HG02938 (cell line): ENCODE measurements around the gene CDIP1.
A peak's percentile ranks its signal among the peaks of the same experiment; 100 is the strongest.

Experiments
- ATAC-seq: cut with Tn5 transposase; IDR thresholded peaks from one replicate; pipeline ENCODE4 v1.9.1; 2021; ENCODE audit warnings: mild to moderate bottlenecking, moderate library complexity; ENCODE audit not compliant: unreplicated experiment

CDIP1 gene

DNA sequence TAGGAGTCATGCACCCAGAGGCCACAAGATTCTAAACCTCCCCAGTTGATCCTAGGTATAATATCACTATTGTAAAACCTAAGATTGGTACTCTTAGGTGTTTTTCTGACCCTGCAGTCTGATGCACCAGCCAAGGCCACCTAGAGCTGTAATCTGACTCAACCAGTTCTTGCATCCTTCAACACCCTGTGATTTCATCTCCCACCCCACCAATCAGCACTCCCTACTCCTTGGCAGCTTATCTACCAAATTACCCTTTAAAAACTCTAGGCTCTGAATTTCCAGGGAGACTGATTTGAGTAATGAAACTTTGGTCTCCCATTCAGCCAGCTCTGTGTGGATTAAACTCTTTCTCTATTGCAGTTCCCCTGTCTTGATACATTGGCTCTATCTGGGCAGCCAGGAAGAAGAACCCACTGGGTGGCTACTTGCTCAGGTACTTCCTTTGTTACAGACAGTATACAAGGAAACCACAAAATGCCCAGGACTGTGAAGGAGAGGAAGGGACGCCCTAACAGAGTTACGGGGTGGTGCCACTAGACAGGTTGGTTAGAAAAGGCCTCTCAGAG, 1.2 kb upstream of the CDIP1 start:
- no peak for ATAC-seq

DNA sequence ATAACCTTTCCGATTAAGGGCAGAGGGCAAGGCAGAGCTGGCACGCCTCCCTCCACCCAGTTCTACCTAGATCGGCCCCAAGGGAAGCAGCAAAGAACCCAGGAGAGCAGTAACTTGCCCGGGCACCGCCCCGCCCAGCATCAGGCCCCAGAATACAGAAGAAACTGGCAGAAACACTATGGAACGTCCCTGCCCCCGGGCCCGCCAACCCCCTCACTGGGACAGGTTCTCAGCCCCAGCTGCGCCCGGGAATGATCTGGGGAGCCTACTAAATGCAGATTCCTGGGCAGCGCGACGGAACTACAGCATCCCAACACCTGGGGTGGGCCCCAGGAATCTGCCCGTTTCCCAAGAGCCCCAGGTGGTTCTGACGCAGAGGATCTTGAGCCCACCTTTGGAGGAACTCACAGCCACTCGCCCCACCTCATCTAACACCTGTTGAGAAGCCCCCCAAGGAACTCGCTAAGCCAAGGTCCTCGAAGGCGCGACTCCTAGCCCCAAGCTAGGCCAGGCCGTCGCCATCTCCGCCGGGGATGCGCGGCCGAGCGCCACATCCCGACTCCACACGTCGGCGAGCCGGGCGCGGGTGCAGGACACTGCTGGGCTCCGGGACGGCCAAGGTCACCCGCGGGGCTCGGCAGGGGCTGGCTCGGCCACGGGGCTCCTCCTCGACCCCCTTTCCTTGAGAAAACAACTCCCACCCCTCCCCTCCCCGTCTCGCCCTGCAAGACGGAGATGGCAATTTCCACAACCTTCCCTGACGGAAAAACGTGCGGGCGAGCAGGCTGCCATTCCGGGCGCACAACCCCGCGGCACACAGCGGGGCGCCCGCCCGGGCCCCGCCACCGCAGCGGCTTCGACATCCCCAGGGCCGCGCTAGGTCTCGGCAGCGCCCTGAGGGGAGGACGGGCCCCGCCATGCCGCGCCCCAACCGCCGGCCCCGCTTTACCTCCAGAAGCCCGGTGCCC, 913 bp downstream of the CDIP1 start:
- ATAC-seq: peak; percentile 10

DNA sequence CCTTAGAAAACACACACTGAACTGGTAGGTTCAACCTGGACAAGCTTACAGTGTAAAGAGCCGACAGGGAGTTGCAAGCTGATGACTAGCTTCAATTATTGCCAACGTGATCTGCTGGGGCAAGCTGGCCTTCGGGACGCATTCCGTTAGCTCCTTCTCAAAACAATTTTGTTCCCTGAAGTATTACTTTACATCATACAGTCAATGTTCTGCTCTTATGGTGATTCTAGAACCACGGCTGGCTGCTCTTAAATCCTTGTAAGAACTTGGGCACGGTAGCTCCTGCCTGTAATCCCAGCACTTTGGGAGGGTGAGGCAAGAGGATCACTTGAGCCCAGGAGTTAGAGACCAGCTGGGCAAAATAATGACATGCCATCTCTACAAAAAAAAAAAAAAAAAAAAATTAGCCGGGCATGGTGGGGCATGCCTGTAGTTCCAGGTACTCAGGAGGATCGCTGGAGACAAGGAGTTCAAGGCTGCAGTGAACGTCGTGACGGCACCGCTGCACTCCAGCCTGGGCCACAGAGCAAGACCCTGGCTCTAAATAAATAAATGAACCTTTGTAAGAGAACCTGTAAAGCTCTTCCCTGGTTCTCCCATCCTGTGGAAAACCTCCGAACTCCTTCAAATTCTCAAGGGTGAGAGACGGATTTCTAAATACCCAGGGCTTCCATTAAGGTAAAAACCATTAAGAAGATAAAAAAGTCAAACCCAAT, 2.0 kb downstream of the CDIP1 start:
- ATAC-seq: no peak

- ATAC-seq: no peak
These were observed 2.9 kb downstream of the CDIP1 start for GRCh38 chr16:4535627-4536108.

DNA sequence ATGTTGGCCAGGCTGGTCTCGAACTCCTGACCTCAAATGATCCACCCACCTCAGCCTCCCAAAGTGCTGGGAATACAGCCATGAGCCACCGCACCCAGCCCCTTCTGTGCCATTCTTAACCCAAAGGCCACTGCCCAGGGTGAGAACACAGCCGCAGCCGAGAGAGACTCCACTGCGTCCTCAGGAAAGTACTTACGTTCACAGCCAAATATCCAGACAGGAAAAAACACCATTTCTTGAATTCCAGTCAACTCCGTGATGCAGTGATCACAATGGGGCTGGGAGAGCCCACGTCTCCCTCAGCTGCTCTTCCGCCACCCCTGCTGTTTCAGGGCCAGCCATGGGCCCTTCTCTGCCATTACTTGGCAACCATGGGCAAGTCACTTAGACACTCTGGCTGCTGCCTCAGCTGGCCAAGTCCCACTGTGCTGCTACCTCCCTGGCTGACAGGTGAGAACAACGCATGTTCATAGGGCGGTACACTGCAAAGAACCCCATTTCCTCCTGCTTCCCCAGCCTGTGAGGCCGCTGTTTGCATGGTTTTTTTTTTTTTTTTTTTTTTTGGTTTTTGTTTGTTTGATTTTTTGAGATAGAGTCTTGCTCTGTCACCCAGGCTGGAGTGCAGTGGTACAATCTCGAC, 4.3 kb downstream of the CDIP1 start:
- ATAC-seq: no peak

- no peak for ATAC-seq
These were observed 5.1 kb downstream of the CDIP1 start for GRCh38 chr16:4533490-4533889.

DNA sequence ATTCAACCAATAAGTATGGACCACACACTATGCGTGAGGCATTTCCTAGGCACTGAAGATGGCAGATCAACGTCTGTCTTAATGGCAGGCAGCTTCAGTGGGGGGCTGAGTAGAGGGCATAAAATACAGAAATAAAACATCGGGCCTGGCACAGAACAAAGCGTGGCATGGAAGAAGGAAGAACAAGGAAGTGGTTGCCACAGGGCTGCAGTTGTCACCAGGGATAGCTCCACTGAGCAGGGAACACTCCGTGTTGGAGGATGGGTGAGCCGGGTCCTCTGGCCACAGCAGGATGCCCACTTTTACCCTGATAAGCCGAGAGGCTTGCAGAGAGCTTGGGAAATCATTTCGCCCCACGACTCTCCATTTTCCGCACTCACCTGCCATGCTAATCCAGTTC, 6.3 kb downstream of the CDIP1 start:
- no peak for ATAC-seq

DNA sequence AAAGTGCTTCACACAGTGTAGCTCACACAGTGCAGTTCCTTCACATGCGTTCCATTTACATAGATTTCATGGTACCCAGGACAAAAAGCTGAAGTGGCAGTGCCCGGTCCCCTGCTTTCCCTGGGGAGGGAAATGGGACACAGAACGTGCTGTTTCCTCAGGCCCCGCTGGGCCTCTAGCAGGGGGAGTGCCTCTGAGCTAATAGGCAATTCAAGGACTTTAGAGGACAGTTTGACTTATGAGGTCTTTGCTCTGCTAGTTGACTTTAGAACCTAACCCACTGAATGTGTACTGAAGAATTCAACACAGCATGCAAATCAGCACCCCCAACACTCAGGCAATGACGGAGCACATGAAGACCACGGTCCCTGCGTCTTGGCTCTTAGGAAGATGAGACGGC, 6.8 kb downstream of the CDIP1 start:
- ATAC-seq: no peak

DNA sequence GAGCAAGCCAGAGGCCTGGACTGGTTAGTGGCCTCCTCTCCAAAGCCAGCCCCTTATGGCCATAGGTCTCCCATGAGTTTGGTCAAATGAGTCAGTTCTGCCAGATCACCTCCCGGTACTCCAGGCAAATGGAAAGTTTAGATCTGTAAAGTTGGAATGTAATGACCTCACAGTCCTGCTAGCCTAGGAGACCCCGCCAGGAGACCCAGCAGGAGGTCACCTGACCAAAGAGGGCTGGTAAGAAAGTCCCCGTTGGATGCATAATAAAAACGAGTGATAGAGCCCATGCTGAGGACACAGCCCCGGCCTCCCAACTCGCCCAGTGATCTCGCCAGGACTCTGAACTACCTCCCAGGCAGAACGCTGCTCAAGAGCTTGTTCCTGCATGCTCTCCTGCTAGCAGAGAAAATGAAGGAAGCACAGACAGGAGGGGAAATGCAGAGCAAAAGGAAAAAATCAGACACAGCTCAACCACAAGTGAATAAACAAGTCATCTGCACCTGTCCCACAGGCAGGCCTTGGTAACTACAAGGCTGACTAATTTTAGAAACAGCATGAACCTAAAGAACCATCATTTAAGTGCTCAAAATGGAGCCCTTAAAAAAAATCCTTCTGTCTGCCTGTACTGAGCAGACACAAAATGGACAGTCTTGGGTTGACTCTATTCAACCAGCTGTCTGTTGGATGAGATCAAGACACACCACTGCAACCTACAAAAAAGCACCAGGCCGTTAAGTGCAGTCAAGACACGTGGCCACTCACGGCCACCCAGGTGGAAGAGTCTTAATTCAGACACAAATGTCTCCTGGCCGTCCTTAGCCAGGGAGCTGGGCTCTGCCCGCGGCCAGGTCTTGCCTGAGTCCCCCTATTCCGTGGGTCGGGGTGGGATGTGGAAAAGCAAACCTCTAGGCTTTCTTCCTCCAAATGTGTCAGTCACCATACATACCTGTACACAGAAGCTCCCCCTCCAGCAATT, 9.2 kb downstream of the CDIP1 start:
- ATAC-seq: no peak

DNA sequence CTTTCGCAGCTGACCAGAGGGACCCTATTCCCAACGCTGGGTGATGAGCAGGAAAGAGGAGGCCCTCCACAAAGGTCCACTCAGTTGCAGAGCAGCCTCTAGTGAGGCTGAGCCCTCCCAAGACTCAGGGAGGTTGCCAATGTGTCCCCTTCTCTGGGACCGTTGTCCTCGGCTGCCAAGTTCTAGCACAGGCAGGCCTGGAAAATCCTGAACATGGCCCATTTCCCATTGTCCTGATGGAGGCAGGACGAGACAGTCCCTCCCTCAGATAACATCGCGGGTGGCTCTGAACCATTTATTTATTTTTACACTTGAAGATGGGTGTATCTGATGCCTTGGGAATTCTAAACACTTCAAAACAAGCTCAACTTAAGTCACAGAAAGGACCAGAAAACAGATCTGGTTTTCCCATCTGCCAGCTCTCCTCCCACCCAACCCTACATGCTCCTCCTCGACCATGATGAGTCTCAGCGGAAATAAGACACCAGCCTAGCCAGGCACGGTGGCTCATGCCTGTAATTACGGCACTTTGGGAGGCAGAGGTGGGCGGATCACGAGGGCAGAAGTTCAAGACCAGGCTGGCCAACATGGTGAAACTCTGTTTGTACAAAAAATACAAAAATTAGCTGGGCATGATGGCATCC, 12.8 kb downstream of the CDIP1 start:
- no peak for ATAC-seq

DNA sequence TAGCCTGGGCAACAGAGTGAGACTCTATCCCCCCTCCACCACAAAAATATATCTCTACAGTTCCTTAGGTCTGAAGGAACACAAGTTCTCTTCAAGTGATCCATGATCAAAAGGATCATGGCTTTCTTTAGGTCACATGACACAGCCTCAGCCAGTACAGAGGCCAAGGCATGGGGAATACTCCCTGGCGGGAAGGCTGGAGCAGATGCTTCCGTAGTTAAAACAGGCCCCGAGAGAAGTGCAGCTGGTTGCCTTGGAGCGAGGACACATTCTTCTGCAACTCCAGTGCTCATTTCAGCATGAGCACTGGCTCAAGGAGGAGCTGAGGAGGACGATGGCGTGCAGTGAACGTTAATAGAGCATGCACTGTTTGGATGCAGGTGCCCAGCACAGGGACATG, 13.5 kb downstream of the CDIP1 start:
- no peak for ATAC-seq

- no peak for ATAC-seq
These were observed 14.0 kb downstream of the CDIP1 start for GRCh38 chr16:4524571-4524970.

DNA sequence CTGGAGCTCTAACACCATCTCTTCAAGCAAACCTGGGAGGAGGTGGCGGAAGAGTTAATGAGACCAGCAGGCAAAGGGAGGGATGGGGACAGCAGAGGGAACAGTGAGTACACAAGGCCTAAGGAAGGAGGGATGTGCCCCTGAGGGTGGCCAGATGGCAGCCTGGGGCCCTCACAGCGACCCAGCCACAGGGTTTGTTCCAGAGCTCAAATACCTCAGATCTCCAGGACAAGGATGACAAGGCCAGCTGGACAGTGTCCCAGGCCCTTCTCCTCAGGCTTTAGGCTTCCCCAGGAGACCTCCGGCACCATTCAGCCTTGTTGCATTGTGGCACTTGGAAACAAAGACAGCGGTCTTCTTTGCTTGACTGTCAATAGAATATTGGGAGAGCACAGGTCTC, 14.9 kb downstream of the CDIP1 start:
- no peak for ATAC-seq

GRCh38 chr16:4522051-4522581, 16.5 kb downstream of the CDIP1 start:
- ATAC-seq: no peak

DNA sequence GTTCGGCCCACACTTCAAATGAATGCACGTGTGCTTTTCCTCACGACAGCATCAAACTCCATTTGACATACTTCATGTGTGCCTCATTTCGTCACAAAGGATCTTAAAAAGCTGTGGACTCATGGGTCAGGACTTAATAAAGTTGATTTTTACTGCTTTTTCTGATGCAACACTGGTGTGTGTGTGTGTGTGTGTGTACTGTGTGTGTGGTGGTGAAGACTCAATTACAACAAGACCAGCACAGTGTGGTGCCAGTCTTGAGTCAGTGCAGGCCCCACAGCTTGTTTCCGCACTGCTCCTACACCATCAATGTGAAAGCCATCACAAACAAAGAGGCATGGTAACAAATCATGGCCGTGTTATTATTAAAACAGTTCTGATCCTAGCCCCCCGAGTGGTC, 17.7 kb downstream of the CDIP1 start:
- no peak for ATAC-seq

DNA sequence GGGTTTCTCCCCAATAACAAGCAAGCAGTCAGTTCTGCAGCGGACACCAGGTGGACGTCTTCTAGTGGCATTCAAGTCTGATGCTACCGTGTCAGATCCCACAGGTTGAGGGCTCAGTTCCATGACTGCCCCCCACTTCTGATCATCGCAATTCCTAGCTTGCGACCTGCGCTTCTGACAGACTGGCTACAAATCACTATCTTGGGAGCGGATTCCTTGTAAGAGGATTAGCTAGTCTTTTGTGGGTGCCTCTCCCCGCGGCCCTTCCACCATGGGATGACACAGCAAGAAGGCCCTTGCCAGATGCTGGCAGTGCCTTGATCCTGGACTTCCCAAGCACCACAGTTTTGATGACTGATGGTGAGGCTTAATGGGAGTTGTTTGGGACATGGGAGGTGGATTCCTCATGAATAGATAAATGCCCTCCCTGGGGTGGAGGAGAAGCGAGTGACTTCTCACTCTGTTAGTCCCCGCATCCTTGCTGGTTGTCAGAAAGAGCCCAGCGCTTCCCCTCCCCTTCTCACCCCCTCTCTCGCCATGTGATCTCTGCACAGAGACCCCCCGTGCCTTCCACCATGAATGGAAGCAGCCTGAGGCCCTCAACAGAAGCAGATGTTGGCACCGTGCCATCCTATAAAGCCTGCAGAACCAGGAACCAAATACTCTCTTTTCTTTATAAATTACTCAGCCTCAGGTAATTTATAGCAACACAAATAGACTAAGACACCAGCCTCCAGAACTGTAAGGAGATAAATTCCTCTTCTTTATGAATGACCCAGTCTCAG, 19.1 kb downstream of the CDIP1 start:
- ATAC-seq: no peak

GRCh38 chr16:4517812-4518680, 20.5 kb downstream of the CDIP1 start:
- no peak for ATAC-seq
